NCI-H1092 (cell line): ENCODE results near the gene SPOUT1.

Experiments
- DNase-seq: peaks from one replicate; lab custom pipeline; 2025; lab: John Stamatoyannopoulos, UW

SPOUT1 gene

DNA sequence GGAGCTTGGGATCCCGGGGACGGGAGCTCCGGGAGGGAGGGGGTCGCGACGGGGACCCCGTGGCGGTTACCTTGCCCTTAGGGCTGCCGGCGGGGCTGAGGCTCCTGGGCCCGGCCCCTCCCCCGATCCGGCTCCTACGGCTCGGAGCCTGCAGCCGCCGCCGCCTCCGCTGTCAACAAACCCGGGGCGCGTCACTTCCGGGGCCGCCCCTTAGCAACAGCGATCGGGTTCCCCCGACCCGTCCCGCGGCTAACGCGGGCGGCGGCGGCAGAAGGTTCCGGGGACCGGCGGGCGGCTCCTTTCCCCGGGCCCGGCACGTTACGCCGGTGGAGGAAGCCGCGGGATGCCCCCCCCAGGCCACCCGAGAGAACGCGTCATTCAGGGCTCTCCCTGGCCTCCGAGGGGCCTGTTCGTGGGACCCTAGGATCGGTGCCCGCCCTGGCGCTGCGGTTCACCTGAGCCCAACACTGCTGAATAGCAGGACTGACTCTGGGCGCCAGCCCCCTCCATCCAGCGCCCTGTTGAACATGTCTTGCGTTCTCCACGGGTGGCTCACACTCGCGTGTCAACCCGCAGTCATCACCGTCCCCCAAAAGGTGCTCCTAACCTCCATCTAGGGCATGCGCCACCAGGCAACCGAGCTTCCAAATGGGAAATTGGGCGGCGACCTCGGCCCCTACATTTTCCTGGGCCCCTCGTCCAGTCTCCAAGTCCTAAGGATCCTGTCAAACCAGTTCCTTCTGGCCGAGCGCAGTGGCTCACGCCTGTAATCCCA is 57.7 kb downstream of the SPOUT1 start, which contains the start of gene ZER1:
Gene ZER1, minus strand, starts transcription at position 183 of the 775 bp plus-strand sequence. CDS start 16,362 bp downstream, outside the sequence.
- peak; percentile 86 for DNase-seq

GRCh38 chr9:128771094-128771721 is 58.4 kb downstream of the SPOUT1 start:
- no peak for DNase-seq

- no peak for DNase-seq
Observed at GRCh38 chr9:128770286-128771030, 59.1 kb downstream of the SPOUT1 start.
